Testis (tissue), 2 donors: ENCODE data around the gene MAN1A1.

ENCODE experiments used
- POLR2A ChIP-seq: fragments of 450-650 bp; IDR thresholded peaks from one replicate; pipeline ENCODE4 v1.6.1; 2017; ENCODE audit warnings: antibody characterized with exemption, mild to moderate bottlenecking, moderate library complexity
- TF ChIP-seq, protein P1 (sequence below), 3 experiments: fragments of 450-650 bp in 2 of 3; fragments of 200-600 bp in 1 of 3; sonication (generic) in 1 of 3; IDR thresholded peaks; one replicate each; pipeline ENCODE4 v1.5.1; 2016 to 2019; ENCODE audit warnings: antibody characterized with exemption in 3 of 3, mild to moderate bottlenecking in 2 of 3, moderate library complexity in 1 of 3

DNA sequence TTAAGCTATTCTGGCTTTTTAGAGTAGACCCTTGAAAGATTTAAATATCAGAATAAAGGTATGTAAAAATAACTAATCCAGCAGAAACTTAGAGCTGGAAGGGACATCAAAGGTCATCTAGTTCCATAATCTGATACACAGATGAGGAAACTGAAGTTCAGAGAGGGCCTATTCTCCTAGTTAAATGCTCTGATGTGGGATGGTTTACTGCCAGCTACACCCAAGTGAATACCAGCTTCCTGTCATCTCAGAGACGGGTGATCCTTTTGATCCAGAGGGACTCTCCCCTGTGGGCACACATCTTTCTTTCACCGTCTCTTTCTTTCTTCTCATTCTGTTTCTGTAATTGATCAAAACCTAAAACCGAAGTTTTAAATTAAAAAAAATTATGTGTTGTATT, 94.1 kb downstream of the MAN1A1 start:
- TF ChIP-seq POLR2A = no peak
- TF ChIP-seq, protein P1, sequence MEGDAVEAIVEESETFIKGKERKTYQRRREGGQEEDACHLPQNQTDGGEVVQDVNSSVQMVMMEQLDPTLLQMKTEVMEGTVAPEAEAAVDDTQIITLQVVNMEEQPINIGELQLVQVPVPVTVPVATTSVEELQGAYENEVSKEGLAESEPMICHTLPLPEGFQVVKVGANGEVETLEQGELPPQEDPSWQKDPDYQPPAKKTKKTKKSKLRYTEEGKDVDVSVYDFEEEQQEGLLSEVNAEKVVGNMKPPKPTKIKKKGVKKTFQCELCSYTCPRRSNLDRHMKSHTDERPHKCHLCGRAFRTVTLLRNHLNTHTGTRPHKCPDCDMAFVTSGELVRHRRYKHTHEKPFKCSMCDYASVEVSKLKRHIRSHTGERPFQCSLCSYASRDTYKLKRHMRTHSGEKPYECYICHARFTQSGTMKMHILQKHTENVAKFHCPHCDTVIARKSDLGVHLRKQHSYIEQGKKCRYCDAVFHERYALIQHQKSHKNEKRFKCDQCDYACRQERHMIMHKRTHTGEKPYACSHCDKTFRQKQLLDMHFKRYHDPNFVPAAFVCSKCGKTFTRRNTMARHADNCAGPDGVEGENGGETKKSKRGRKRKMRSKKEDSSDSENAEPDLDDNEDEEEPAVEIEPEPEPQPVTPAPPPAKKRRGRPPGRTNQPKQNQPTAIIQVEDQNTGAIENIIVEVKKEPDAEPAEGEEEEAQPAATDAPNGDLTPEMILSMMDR (IDR thresholded peaks at IDR 0.05) = no peak
